HepG2 (cell line): ENCODE results near the gene SDCCAG8. TPM values are rescaled to one million over a fixed set of nuclear protein-coding genes. Genes with fewer than 3 reads are reported as not detected.
A peak's percentile ranks its signal among the peaks of the same experiment; 100 is the strongest.

ENCODE experiments used
- ARNTL ChIP-seq: sonication (generic); formaldehyde crosslinking; IDR thresholded peaks from 2 replicates; pipeline ENCODE4 v1.4.0; 2020; ENCODE audit warnings: mild to moderate bottlenecking, missing genetic modification reagents
- ATM ChIP-seq: fragments of 450-650 bp; IDR thresholded peaks from 2 replicates; pipeline ENCODE4 v1.7.1; 2017; ENCODE audit warnings: mild to moderate bottlenecking, borderline replicate concordance
- DRAP1 ChIP-seq: IDR thresholded peaks from 2 replicates; pipeline ENCODE4 v1.6.1; 2016; ENCODE audit warnings: missing genetic modification reagents, missing compliant biosample characterization
- ELF4 ChIP-seq: sonication (generic); formaldehyde crosslinking; IDR thresholded peaks from 2 replicates; pipeline ENCODE4 v1.5.0; 2020; ENCODE audit warnings: missing genetic modification reagents, mild to moderate bottlenecking, moderate library complexity, borderline replicate concordance
- HES4 ChIP-seq: sonication (generic); formaldehyde crosslinking; IDR thresholded peaks from 2 replicates; pipeline ENCODE4 v1.9.0; 2021; ENCODE audit warnings: mild to moderate bottlenecking, missing genetic modification reagents, borderline replicate concordance
- HOXA7 ChIP-seq: sonication (generic); formaldehyde crosslinking; IDR thresholded peaks from 2 replicates; pipeline ENCODE4 v1.8.1; 2022; ENCODE audit warnings: mild to moderate bottlenecking, missing genetic modification reagents, moderate library complexity
- KDM4B ChIP-seq: sonication (generic); formaldehyde crosslinking; IDR thresholded peaks from 2 replicates; pipeline ENCODE4 v1.4.0; 2020; ENCODE audit warnings: missing genetic modification reagents
- KLF16 ChIP-seq, 2 experiments: sonication (generic) in 1 of 2; formaldehyde crosslinking in 1 of 2; IDR thresholded peaks; 2 replicates each; pipeline versions ENCODE4 v1.6.1 to v1.8.0; 2016 to 2023; ENCODE audit warnings: missing genetic modification reagents in 2 of 2, missing compliant biosample characterization in 1 of 2
- MEIS2 ChIP-seq: sonication (generic); formaldehyde crosslinking; IDR thresholded peaks from 2 replicates; pipeline ENCODE4 v1.9.0; 2021; ENCODE audit warnings: mild to moderate bottlenecking, missing genetic modification reagents
- MTA3 ChIP-seq: sonication (generic); formaldehyde crosslinking; IDR thresholded peaks from 2 replicates; pipeline ENCODE4 v1.4.0; 2020; ENCODE audit warnings: missing genetic modification reagents
- MYPOP ChIP-seq: sonication (generic); formaldehyde crosslinking; IDR thresholded peaks from 2 replicates; pipeline ENCODE4 v1.8.1; 2023; ENCODE audit warnings: mild to moderate bottlenecking, moderate library complexity, missing genetic modification reagents
- RARA ChIP-seq: IDR thresholded peaks from 2 replicates; pipeline ENCODE4 v1.6.1; 2016; ENCODE audit warnings: missing genetic modification reagents, missing compliant biosample characterization
- SETDB1 ChIP-seq: sonication (generic); formaldehyde crosslinking; IDR thresholded peaks from 2 replicates; pipeline ENCODE4 v1.5.1; 2020; ENCODE audit warnings: missing genetic modification reagents, mild to moderate bottlenecking, borderline replicate concordance
- SP2 ChIP-seq: sonication (generic); formaldehyde crosslinking; IDR thresholded peaks from 2 replicates; pipeline ENCODE4 v1.5.1; 2020; ENCODE audit warnings: mild to moderate bottlenecking, missing genetic modification reagents
- SSRP1 ChIP-seq: IDR thresholded peaks from 2 replicates; pipeline ENCODE4 v1.6.1; 2016; ENCODE audit warnings: control low read depth
- TCF12 ChIP-seq, 2 experiments: fragments of 450-650 bp in 1 of 2; sonication (generic) in 1 of 2; formaldehyde crosslinking in 1 of 2; IDR thresholded peaks; 2 replicates each; pipeline versions ENCODE4 v1.6.1 to v1.8.0; 2017 to 2022; ENCODE audit warnings: antibody characterized with exemption in 1 of 2, mild to moderate bottlenecking in 1 of 2, missing genetic modification reagents in 1 of 2, moderate library complexity in 1 of 2
- ZEB1 ChIP-seq: IDR thresholded peaks from 2 replicates; pipeline ENCODE4 v1.6.1; 2012; ENCODE audit warnings: mild to moderate bottlenecking, low read depth, inconsistent platforms; ENCODE audit not compliant: insufficient replicate concordance
- ZFP82 ChIP-seq: sonication (generic); formaldehyde crosslinking; IDR thresholded peaks from 2 replicates; pipeline ENCODE4 v1.5.1; 2020; ENCODE audit warnings: mild to moderate bottlenecking, missing genetic modification reagents, borderline replicate concordance
- ZNF317 ChIP-seq: sonication (generic); formaldehyde crosslinking; IDR thresholded peaks from 2 replicates; pipeline ENCODE4 v1.5.0; 2020; ENCODE audit warnings: mild to moderate bottlenecking, missing genetic modification reagents
- ZNF337 ChIP-seq: sonication (generic); formaldehyde crosslinking; IDR thresholded peaks from 2 replicates; pipeline ENCODE4 v1.5.1; 2020; ENCODE audit warnings: missing genetic modification reagents, low read depth, mild to moderate bottlenecking, borderline replicate concordance
- ZNF572 ChIP-seq: sonication (generic); formaldehyde crosslinking; IDR thresholded peaks from 2 replicates; pipeline ENCODE4 v1.5.1; 2020; ENCODE audit warnings: mild to moderate bottlenecking, missing genetic modification reagents
- ZNF619 ChIP-seq: sonication (generic); formaldehyde crosslinking; IDR thresholded peaks from 2 replicates; pipeline ENCODE4 v1.4.0; 2020; ENCODE audit warnings: mild to moderate bottlenecking, missing genetic modification reagents
- ZNF7 ChIP-seq: IDR thresholded peaks from 2 replicates; pipeline ENCODE4 v1.6.1; 2016; ENCODE audit warnings: missing biosample characterization, missing genetic modification reagents
- ZNF703 ChIP-seq: sonication (generic); formaldehyde crosslinking; IDR thresholded peaks from 2 replicates; pipeline ENCODE4 v1.5.1; 2020; ENCODE audit warnings: missing genetic modification reagents, mild to moderate bottlenecking, moderate library complexity, borderline replicate concordance
- ZNF737 ChIP-seq: sonication (generic); formaldehyde crosslinking; IDR thresholded peaks from 2 replicates; pipeline ENCODE4 v1.5.0; 2020; ENCODE audit warnings: missing genetic modification reagents, mild to moderate bottlenecking, borderline replicate concordance
- ZNF782 ChIP-seq: sonication (generic); formaldehyde crosslinking; IDR thresholded peaks from 2 replicates; pipeline ENCODE4 v1.4.0; 2020; ENCODE audit warnings: missing genetic modification reagents, mild to moderate bottlenecking, borderline replicate concordance
- polyA plus RNA-seq, 8 experiments: library from polyadenylated mRNA; depleted of rRNA in 3 of 8; stranded (reverse) in 7 of 8; unstranded in 1 of 8; fragments of >200 nt; fragmentation: Illumina TruSeq in 4 of 8; extraction: Trizol in 4 of 8; gene quantifications; 2 replicates each; pipeline versions ENCODE4 v1.2.1 to v1.2.3, GENCODE V29; 2011 to 2016; ENCODE audit warnings: low read depth in 4 of 8, missing spikeins in 1 of 8, mixed read lengths in 1 of 8; ENCODE audit not compliant: insufficient read depth in 1 of 8
- total RNA-seq, 5 experiments: library from RNA; depleted of rRNA; stranded (reverse); fragments of >200 nt; fragmentation: Illumina TruSeq; extraction: Trizol; gene quantifications; 2 replicates each; pipeline ENCODE4 v1.2.3, GENCODE V29; 2016; ENCODE audit warnings: low read depth in 1 of 5
- TF ChIP-seq, protein P1 (sequence below): sonication (generic); formaldehyde crosslinking; IDR thresholded peaks from 2 replicates; pipeline ENCODE4 v1.9.0; 2021; ENCODE audit warnings: missing genetic modification reagents, borderline replicate concordance

SDCCAG8 gene
- total and polyA plus RNA-seq, 2 of the 13 experiments (the other 11 are each of a cell fraction or from before 2014, with no cell fraction given) = 9.5 to 13.4 TPM

DNA sequence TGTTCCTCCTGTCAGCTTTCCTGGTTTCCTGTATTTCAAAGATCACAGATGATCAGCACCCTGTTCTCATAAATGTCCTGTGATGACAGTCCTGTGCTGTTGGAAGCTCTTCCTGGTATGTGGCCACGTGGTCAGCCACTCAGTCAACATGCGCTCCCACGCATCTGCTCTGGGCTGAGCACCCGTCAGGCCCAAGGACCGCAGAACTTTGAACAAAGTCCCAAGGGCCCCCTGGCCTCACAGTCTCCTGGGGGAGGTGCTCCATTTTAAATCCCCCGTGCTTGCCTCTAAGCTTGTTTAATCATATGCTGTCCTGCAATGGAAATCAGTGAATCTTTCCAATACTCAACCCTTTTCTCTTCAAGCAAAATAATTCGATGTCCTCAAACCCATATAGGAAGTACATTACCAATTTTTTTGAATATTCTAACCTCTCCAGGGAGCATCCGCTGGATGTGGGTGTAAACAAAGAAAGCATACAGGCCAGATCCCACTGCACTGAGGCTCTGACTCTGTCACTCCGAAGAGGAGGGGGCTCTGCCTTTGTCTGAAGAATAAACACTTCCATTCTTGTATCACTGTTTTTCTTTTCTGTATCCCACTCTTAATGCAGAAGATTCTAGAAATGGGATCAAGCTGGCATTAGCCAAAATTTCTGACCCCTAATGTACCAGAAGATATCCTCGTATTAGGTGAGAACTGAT, 250.3 kb downstream of the SDCCAG8 start (continued):
- TF ChIP-seq HOXA7 (CRISPR knock-in tag) (no peak), ARNTL (CRISPR knock-in tag) (0 out of 2 replicates have a peak, but pooled peaks have one; percentile 54), SP2 (CRISPR knock-in tag) (no peak), SETDB1 (no peak), MEIS2 (peak; percentile 93), ZNF619 (CRISPR knock-in tag) (0 out of 2 replicates have a peak, but pooled peaks have one; percentile 68), ZNF7 (CRISPR knock-in tag) (no peak), ATM (no peak), ZNF317 (CRISPR knock-in tag) (peak; percentile 87), ZNF337 (CRISPR knock-in tag) (no peak), SSRP1 (CRISPR knock-in tag) (no peak), ZNF782 (CRISPR knock-in tag) (no peak), ZNF703 (CRISPR knock-in tag) (no peak), DRAP1 (CRISPR knock-in tag) (no peak; the same call in 1 of the 2 replicates), MTA3 (CRISPR knock-in tag) (no peak), MYPOP (CRISPR knock-in tag) (peak; percentile 32; the same call in 1 of the 2 replicates), ZNF737 (no peak), ZEB1 (no peak), ELF4 (CRISPR knock-in tag) (no peak), KDM4B (CRISPR knock-in tag) (0 out of 2 replicates have a peak, but pooled peaks have one; percentile 37), ZFP82 (no peak), ZNF572 (CRISPR knock-in tag) (no peak), HES4 (CRISPR knock-in tag) (no peak), RARA (CRISPR knock-in tag) (peak; percentile 65), KLF16 (CRISPR knock-in tag; IDR thresholded peaks at IDR 0.05) (peak in 1 of 2 experiments; percentile 86; a peak in 2 of 4 replicates), TCF12 (IDR thresholded peaks at IDR 0.05) (no peak), TCF12 (CRISPR knock-in tag; IDR thresholded peaks at IDR 0.05) (no peak)
- TF ChIP-seq, protein P1, sequence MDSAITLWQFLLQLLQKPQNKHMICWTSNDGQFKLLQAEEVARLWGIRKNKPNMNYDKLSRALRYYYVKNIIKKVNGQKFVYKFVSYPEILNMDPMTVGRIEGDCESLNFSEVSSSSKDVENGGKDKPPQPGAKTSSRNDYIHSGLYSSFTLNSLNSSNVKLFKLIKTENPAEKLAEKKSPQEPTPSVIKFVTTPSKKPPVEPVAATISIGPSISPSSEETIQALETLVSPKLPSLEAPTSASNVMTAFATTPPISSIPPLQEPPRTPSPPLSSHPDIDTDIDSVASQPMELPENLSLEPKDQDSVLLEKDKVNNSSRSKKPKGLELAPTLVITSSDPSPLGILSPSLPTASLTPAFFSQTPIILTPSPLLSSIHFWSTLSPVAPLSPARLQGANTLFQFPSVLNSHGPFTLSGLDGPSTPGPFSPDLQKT (CRISPR knock-in tag) = no peak
